H9 (cell line): ENCODE measurements around the gene TRERF1. TPM values are rescaled to one million over a fixed set of nuclear protein-coding genes. Genes with fewer than 3 reads are reported as not detected.

Experiments
- DNase-seq: peaks from one replicate; pipeline ENCODE4 v3.0.0-alpha.2; 2017
- H2AFZ ChIP-seq: one replicate; pipeline ENCODE4 v1.6.1; 2013; ENCODE audit warnings: mild to moderate bottlenecking, low read length, control low read depth, moderate library complexity
- H2AK5ac ChIP-seq: 2 replicates; pipeline ENCODE4 v1.6.1; 2013; ENCODE audit warnings: low read length, control low read depth, mixed read lengths; ENCODE audit not compliant: insufficient read length
- H2BK120ac ChIP-seq: one replicate; pipeline ENCODE4 v1.6.1; 2013; ENCODE audit warnings: low read depth, mild to moderate bottlenecking, low read length, control low read depth, inconsistent platforms; ENCODE audit not compliant: poor library complexity, severe bottlenecking
- H2BK12ac ChIP-seq: 2 replicates; pipeline ENCODE4 v1.6.1; 2013; ENCODE audit warnings: low read length, control low read depth, mixed read lengths, low read depth; ENCODE audit not compliant: insufficient read length
- H2BK15ac ChIP-seq: 2 replicates; pipeline ENCODE4 v1.6.1; 2013; ENCODE audit warnings: low read depth, low read length, control low read depth
- H2BK20ac ChIP-seq: one replicate; pipeline ENCODE4 v1.6.1; 2013; ENCODE audit warnings: low read depth, mild to moderate bottlenecking, low read length, control low read depth, inconsistent platforms; ENCODE audit not compliant: poor library complexity, severe bottlenecking
- H2BK5ac ChIP-seq: 2 replicates; pipeline ENCODE4 v1.6.1; 2013; ENCODE audit warnings: low read length, control low read depth, mixed read lengths; ENCODE audit not compliant: insufficient read length
- H3K14ac ChIP-seq: 2 replicates; pipeline ENCODE4 v1.6.1; 2013; ENCODE audit warnings: low read length, control low read depth; ENCODE audit not compliant: insufficient read depth
- H3K18ac ChIP-seq: 2 replicates; pipeline ENCODE4 v1.6.1; 2013; ENCODE audit warnings: low read depth, mild to moderate bottlenecking, mixed read lengths, low read length, control low read depth; ENCODE audit not compliant: insufficient read length
- H3K23ac ChIP-seq: 2 replicates; pipeline ENCODE4 v1.6.1; 2013; ENCODE audit warnings: low read length, control low read depth, mixed read lengths, low read depth; ENCODE audit not compliant: insufficient read length
- H3K23me2 ChIP-seq: 2 replicates; pipeline ENCODE4 v1.6.1; 2013; ENCODE audit warnings: low read depth, mild to moderate bottlenecking, mixed read lengths, low read length, control low read depth; ENCODE audit not compliant: insufficient read length, poor library complexity, severe bottlenecking
- H3K27ac ChIP-seq: 2 replicates; pipeline ENCODE4 v1.5.1; 2013; ENCODE audit warnings: low read length, control low read depth, mixed read lengths, low read depth; ENCODE audit not compliant: insufficient read length
- H3K27me3 ChIP-seq: 2 replicates; pipeline ENCODE4 v1.6.1; 2013; ENCODE audit warnings: low read length, control low read depth, inconsistent platforms; ENCODE audit not compliant: insufficient read depth
- H3K4ac ChIP-seq: 2 replicates; pipeline ENCODE4 v1.6.1; 2013; ENCODE audit warnings: low read depth, mild to moderate bottlenecking, control low read depth, inconsistent platforms, low read length, moderate library complexity
- H3K4me1 ChIP-seq: 2 replicates; pipeline ENCODE4 v1.6.1; 2013; ENCODE audit warnings: low read length, control low read depth, inconsistent platforms; ENCODE audit not compliant: insufficient read depth
- H3K4me2 ChIP-seq: 2 replicates; pipeline ENCODE4 v1.6.1; 2013; ENCODE audit warnings: low read length, control low read depth, mixed read lengths; ENCODE audit not compliant: insufficient read length, insufficient read depth
- H3K56ac ChIP-seq: 2 replicates; pipeline ENCODE4 v1.6.1; 2013; ENCODE audit warnings: low read depth, mild to moderate bottlenecking, mixed read lengths, low read length, control low read depth; ENCODE audit not compliant: insufficient read length
- H3K79me1 ChIP-seq: 2 replicates; pipeline ENCODE4 v1.6.1; 2013; ENCODE audit warnings: low read depth, mild to moderate bottlenecking, moderate library complexity, low read length, control low read depth, inconsistent platforms; ENCODE audit not compliant: insufficient read depth, poor library complexity, severe bottlenecking
- H3K79me2 ChIP-seq: 2 replicates; pipeline ENCODE4 v1.6.1; 2013; ENCODE audit warnings: low read length, control low read depth, inconsistent platforms; ENCODE audit not compliant: insufficient read depth
- H3K9ac ChIP-seq: 2 replicates; pipeline ENCODE4 v1.6.1; 2013; ENCODE audit warnings: low read length, control low read depth, mixed read lengths; ENCODE audit not compliant: insufficient read length; ENCODE audit errors: extremely low read depth
- H3K9me3 ChIP-seq: one replicate; pipeline ENCODE4 v1.6.1; 2013; ENCODE audit warnings: low read depth, low read length, inconsistent platforms; ENCODE audit not compliant: control insufficient read depth
- H3T11ph ChIP-seq: one replicate; pipeline ENCODE4 v1.6.1; 2013; ENCODE audit warnings: mild to moderate bottlenecking, low read length, control low read depth, inconsistent platforms
- H4K20me1 ChIP-seq: one replicate; pipeline ENCODE4 v1.6.1; 2013; ENCODE audit not compliant: control insufficient read depth, insufficient read length, insufficient read depth
- H4K5ac ChIP-seq: 2 replicates; pipeline ENCODE4 v1.6.1; 2013; ENCODE audit warnings: low read depth, mild to moderate bottlenecking, mixed read lengths, low read length, control low read depth; ENCODE audit not compliant: insufficient read length
- H4K8ac ChIP-seq: replicated peaks from 2 replicates; pipeline ENCODE4 v1.6.1; 2013; ENCODE audit warnings: low read length, control low read depth, mixed read lengths, low read depth; ENCODE audit not compliant: insufficient read length
- H4K91ac ChIP-seq: 2 replicates; pipeline ENCODE4 v1.6.1; 2013; ENCODE audit warnings: low read depth, mild to moderate bottlenecking, moderate library complexity, mixed read lengths, low read length, control low read depth; ENCODE audit not compliant: insufficient read length
- H3K27ac Mint-ChIP-seq, 3 experiments: 2 replicates in 2 of 3; 3 replicates in 1 of 3; pipeline ENCODE4 v1.8.0; 2020 to 2021; ENCODE audit warnings: mixed read lengths in 3 of 3, mild to moderate bottlenecking in 1 of 3, moderate library complexity in 1 of 3
- H3K27me3 Mint-ChIP-seq: 2 replicates; pipeline ENCODE4 v1.8.0; 2021; ENCODE audit warnings: low read depth, mild to moderate bottlenecking, moderate library complexity, mixed read lengths
- H3K36me3 Mint-ChIP-seq, 3 experiments: 2 replicates in 2 of 3; 3 replicates in 1 of 3; pipeline ENCODE4 v1.8.0; 2020 to 2021; ENCODE audit warnings: low read depth in 3 of 3, mixed read lengths in 3 of 3; ENCODE audit not compliant: insufficient read depth in 1 of 3
- H3K4me1 Mint-ChIP-seq, 2 experiments: 2 replicates each; pipeline ENCODE4 v1.8.0; 2020; ENCODE audit warnings: mixed read lengths in 2 of 2
- H3K4me3 Mint-ChIP-seq, 2 experiments: 2 replicates in 1 of 2; 3 replicates in 1 of 2; pipeline ENCODE4 v1.8.0; 2020 to 2021; ENCODE audit warnings: mild to moderate bottlenecking in 2 of 2, mixed read lengths in 2 of 2, moderate library complexity in 1 of 2
- H3K9me3 Mint-ChIP-seq, 2 experiments: 2 replicates in 1 of 2; 3 replicates in 1 of 2; pipeline ENCODE4 v1.8.0; 2020; ENCODE audit warnings: mild to moderate bottlenecking in 2 of 2, mixed read lengths in 2 of 2, moderate library complexity in 1 of 2
- CTCF ChIP-seq: fragments of 200-600 bp; sonication (generic); conservative IDR thresholded peaks from 3 replicates; pipeline ENCODE4 v1.8.0; 2021; ENCODE audit warnings: antibody characterized with exemption, mild to moderate bottlenecking
- WGBS: extraction: QIAGEN DNeasy Blood & Tissue Kit; methylation state at CpG from one replicate; pipeline ENCODE4 v1.1.7; 2013; ENCODE audit warnings: missing lambda C conversion rate, low lambda C conversion rate, mixed read lengths; ENCODE audit not compliant: insufficient read length; ENCODE audit errors: extremely low coverage; 5-methylcytosine and 5-hydroxymethylcytosine counted together
- total RNA-seq: library from RNA; stranded (reverse); gene quantifications from 2 replicates; pipeline ENCODE4 v1.2.1, GENCODE V29; 2021

The TRERF1 gene
- total RNA-seq, 1 experiment from 2014 or later: 19.7 TPM

- no peak overlapping the region for H2AK5ac ChIP-seq
- H3K18ac ChIP-seq: no peak overlapping the region
- DNase-seq: no peak
- Mint-ChIP-seq H3K36me3 (peaks cover 4 to 37% (median 29%) of the 10 kb centered on the region in 3 experiments; a peak in 5 of 7 replicates), H3K4me1 (peaks cover 31 to 34% of the 10 kb centered on the region in 2 experiments), H3K4me3 (no peak overlapping the region), H3K27me3 (no peaks in the 10 kb centered on the region), H3K9me3 (no peaks in the 10 kb centered on the region), H3K27ac (no peak overlapping the region; a peak in 2 of 7 replicates)
- peaks cover 2% of the 10 kb centered on the region for H4K20me1 ChIP-seq
- no peak overlapping the region for H4K91ac ChIP-seq
- no peaks in the 10 kb centered on the region for H3K23me2 ChIP-seq
- peaks cover 3% of the 10 kb centered on the region for H3K79me1 ChIP-seq
- H3K14ac ChIP-seq: no peak overlapping the region
- no peaks in the 10 kb centered on the region for H3K27me3 ChIP-seq
- H3K9me3 ChIP-seq: no peaks in the 10 kb centered on the region
- no peak overlapping the region for H3T11ph ChIP-seq
- H2BK15ac ChIP-seq: no peak overlapping the region
- no peak overlapping the region for H3K27ac ChIP-seq
- no peak overlapping the region for H3K9ac ChIP-seq
- H2BK5ac ChIP-seq: no peak overlapping the region
- no peak overlapping the region for H4K5ac ChIP-seq
- H2BK120ac ChIP-seq: no peak overlapping the region
- no peak overlapping the region for H3K23ac ChIP-seq
- no peak for TF ChIP-seq CTCF
- H3K4ac ChIP-seq: no peak overlapping the region
- H2AFZ ChIP-seq: no peak overlapping the region
- no peak overlapping the region for H4K8ac ChIP-seq
- H3K4me2 ChIP-seq: no peak overlapping the region
- H3K4me1 ChIP-seq: 0 out of 2 replicates have a peak, but pooled peaks cover 3% of the 10 kb centered on the region
- H3K79me2 ChIP-seq: no peaks in the 10 kb centered on the region; the same call in 1 of the 2 replicates
- no peak overlapping the region for H2BK12ac ChIP-seq
- H2BK20ac ChIP-seq: no peak overlapping the region
- no peak overlapping the region for H3K56ac ChIP-seq
- WGBS: no CpG with 5 or more reads among the region's 1 CpG
Observed at GRCh38 chr6:42300701-42301100, 151.0 kb downstream of the TRERF1 start.
